GM18511 (cell line): ENCODE results near the gene CAPN10.

Source experiments
- ATAC-seq: cut with Tn5 transposase; IDR thresholded peaks from one replicate; pipeline ENCODE4 v1.9.1; 2021; ENCODE audit warnings: mild to moderate bottlenecking, moderate library complexity; ENCODE audit not compliant: unreplicated experiment

The CAPN10 gene

GRCh38 chr2:240588669-240589068 lies 2.1 kb downstream of the CAPN10 start:
- no peak for ATAC-seq

- ATAC-seq: no peak
Measured at GRCh38 chr2:240589375-240589774, 2.8 kb downstream of the CAPN10 start.

- no peak for ATAC-seq
Measured at GRCh38 chr2:240589850-240590525, 3.5 kb downstream of the CAPN10 start.

GRCh38 chr2:240590681-240591111 lies 4.2 kb downstream of the CAPN10 start:
- no peak for ATAC-seq

- ATAC-seq: no peak
Measured at GRCh38 chr2:240591226-240591625, 4.7 kb downstream of the CAPN10 start.

GRCh38 chr2:240591784-240592183 lies 5.2 kb downstream of the CAPN10 start:
- no peak for ATAC-seq

GRCh38 chr2:240593026-240593702 lies 6.6 kb downstream of the CAPN10 start:
- ATAC-seq: no peak

- ATAC-seq: no peak
Measured at GRCh38 chr2:240593703-240594451, 7.3 kb downstream of the CAPN10 start.

- no peak for ATAC-seq
Measured at GRCh38 chr2:240594511-240595380, 8.2 kb downstream of the CAPN10 start.

GRCh38 chr2:240595381-240596079 lies 9.0 kb downstream of the CAPN10 start:
- ATAC-seq: no peak

GRCh38 chr2:240596080-240596460 lies 9.5 kb downstream of the CAPN10 start:
- ATAC-seq: no peak

GRCh38 chr2:240596491-240596931 lies 10.0 kb downstream of the CAPN10 start:
- no peak for ATAC-seq

- no peak for ATAC-seq
Measured at GRCh38 chr2:240597054-240597418, 10.5 kb downstream of the CAPN10 start.

GRCh38 chr2:240597419-240598181 lies 11.1 kb downstream of the CAPN10 start:
- no peak for ATAC-seq

- no peak for ATAC-seq
Measured at GRCh38 chr2:240598311-240598911, 11.9 kb downstream of the CAPN10 start.

- no peak for ATAC-seq
Measured at GRCh38 chr2:240599141-240599583, 12.6 kb downstream of the CAPN10 start.

GRCh38 chr2:240600451-240600961 lies 14.0 kb downstream of the CAPN10 start:
- ATAC-seq: no peak

- no peak for ATAC-seq
Measured at GRCh38 chr2:240601061-240601830, 14.7 kb downstream of the CAPN10 start.
